ENCODE results near the gene MAIP1.
A peak's percentile ranks its signal among the peaks of the same experiment; 100 is the strongest.

MAIP1 gene

DNA sequence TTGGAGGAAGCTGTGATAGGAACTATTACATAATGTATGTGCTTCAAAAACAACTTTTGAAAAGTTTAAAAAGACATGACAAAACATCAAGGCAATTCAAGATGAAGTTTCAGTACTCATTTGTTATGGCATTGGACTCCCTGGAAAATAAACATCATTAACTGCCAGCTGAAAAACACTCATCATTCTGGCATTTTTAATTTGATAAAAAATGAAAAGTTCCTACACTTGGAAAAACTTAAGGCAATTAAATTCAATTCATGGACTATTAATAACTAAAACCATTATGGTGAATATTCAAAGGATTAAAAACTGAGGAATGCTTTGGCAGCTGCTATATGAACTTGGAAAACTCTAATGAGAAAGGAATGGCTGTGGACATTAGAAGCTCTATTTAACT, 8.5 kb upstream of the MAIP1 start:
- peak; percentile 7 for DNase-seq (ENCODE audit: low read depth)

DNA sequence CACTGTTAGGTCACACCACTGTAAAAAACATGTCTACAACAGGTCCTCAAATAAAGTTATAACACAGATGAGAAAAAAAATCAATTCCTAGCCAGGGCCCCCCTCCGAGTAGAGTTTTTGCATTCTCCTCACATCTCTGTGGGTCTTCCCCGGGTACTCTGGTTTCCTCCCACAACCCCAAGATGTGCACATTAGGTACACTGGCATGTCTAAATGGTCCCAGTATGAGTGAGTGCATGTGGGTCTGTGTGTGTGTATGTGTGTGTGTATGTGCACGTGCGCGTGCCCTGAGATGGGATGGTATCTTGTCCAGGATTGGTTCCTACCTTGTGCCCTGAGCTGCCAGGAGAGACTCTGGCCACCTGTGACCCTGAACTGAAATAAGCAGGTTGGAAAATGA, 5.0 kb upstream of the MAIP1 start:
- no peak for DNase-seq (ENCODE audit: low read depth)

GRCh38 chr2:199951023-199951422, 4.4 kb upstream of the MAIP1 start:
- no peak for DNase-seq (ENCODE audit: low read depth)

- no peak for DNase-seq (ENCODE audit: low read depth)
These were observed 409 bp upstream of the MAIP1 start for GRCh38 chr2:199955007-199955338.

- no peak for DNase-seq (ENCODE audit: low read depth)
These were observed 639 bp downstream of the MAIP1 start for GRCh38 chr2:199956062-199956380.

DNA sequence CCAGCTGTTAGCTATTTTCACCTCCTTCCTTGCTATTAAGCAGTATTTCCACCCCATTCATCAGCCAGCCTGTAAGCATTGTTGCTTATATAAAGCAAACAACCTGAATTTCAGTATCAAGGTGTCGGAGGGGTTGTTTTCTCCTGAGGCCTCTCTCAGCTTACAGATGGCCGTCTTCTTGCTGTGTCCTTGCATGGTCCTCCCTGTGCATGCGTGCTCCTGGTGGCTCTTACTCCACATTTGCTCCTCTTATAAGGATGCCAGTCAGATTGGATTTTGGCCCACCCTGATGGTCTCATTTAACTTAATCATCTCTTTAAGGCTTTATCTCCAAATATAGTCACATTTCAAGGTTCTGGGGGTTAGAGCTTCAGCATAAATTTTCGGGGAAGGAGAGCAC, 2.6 kb downstream of the MAIP1 start:
- no peak for DNase-seq (ENCODE audit: low read depth)

DNA sequence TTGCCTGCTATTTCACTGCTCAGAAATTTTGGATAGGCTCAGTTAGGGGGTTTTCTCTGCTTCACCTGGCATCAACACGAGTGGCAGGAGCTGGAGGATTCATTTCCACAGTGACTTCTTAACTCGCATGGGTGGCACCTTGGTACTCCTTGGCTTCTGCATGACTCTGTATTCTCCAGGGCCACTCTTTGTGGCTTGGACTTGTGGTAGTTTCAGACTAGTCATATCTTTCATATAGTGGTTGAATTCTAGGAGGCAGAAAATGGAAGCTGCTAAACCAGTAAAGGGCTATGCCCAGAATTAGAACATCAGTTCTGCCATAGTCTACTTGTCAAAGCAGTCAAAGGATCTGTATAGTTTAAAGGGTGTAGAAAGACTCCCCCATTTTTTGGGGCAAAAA, 6.8 kb downstream of the MAIP1 start:
- DNase-seq (ENCODE audit: low read depth): no peak

DNA sequence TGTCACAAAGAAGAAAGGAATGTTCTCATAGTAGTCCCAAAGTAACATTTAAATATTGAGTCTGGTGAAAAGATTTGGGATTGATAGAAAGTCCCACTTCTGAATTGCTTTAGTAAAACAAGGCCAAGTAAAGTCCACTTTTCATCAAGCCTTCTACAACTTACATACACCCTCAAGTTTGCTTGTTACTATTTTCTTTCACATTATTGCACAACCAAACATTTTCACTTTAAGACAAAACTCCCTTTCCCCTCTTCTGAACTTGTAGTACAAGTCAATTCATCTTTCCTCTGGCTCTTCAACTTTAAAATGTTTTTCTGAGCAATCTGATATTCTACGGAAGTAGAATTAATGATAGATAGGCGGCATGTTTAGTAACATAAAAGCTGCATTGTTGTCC, 11.0 kb downstream of the MAIP1 start:
- no peak for DNase-seq (ENCODE audit: low read depth)

DNA sequence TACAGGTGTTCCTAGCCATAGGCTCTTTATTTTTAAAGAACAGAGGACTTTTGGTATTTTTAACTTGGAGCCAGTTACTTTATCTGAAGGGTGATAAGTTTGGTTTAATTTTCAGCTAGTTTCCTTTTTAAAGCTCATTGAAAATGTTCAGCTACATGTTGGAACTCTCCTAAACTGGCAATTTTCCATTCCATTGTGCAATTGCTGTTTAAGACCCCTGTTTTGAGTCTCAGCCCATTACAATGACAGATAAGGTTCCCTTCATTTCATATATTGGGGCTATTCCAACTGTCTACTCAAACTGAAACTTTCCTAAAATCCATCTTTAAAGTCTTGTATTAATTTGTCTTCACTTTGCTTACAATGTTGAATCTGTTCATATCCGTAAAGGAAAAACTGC, 11.6 kb downstream of the MAIP1 start:
- no peak for DNase-seq (ENCODE audit: low read depth)

- no peak for DNase-seq (ENCODE audit: low read depth)
These were observed 12.7 kb downstream of the MAIP1 start for GRCh38 chr2:199968126-199968525.

GRCh38 chr2:199972088-199972626, 16.8 kb downstream of the MAIP1 start:
- DNase-seq (ENCODE audit: low read depth): no peak

DNA sequence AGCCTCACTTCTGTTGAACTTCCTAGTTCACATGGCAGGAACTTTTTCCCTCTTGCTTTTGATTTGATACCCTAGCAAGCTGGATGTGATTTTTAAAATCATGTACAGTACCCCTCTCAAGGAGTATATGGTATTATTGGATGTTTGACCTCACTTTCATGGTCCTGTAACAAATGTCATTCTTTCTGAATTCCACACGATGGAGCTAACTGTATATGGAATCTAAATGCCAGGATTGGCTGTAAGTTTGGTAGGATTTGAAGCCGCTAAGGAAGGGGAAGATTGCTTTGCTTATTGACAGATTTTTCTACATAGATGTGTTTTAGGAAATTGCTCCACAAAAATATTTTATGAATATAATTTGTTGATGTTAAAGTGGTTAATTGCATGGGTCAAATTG, 18.3 kb downstream of the MAIP1 start:
- DNase-seq (ENCODE audit: low read depth): peak; percentile 50

GRCh38 chr2:199975273-199975895, 20.0 kb downstream of the MAIP1 start:
- DNase-seq (ENCODE audit: low read depth): peak; percentile 6

DNA sequence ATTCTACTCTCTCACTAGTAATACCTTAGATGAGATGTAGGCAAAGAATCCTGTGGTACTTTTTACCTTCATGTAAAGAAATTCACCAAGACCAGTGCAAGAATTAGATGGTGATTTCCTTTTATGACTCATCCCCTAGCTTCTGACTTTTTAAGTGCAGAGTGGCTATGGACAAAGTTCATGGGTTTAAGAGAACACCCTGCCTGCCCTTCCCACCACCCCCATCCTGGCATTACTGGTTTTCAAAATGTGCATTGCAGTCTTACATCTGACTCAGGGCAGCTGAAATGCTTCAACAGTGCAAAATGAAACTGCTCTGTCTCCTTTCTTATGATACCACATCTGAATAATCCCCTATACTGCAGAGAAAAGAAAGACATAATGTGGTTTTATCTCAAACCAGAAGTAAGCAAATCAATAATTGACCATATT, 22.6 kb downstream of the MAIP1 start:
- DNase-seq (ENCODE audit: low read depth): peak; percentile 74

GRCh38 chr2:199979398-199979797, 24.0 kb downstream of the MAIP1 start:
- DNase-seq (ENCODE audit: low read depth): no peak

- DNase-seq (ENCODE audit: low read depth): peak; percentile 75
These were observed 24.6 kb downstream of the MAIP1 start for GRCh38 chr2:199979832-199980628.

- no peak for DNase-seq (ENCODE audit: low read depth)
These were observed 26.9 kb downstream of the MAIP1 start for GRCh38 chr2:199982126-199982843.

- no peak for DNase-seq (ENCODE audit: low read depth)
These were observed 28.2 kb downstream of the MAIP1 start for GRCh38 chr2:199983534-199983933.

GRCh38 chr2:199984159-199984558, 28.8 kb downstream of the MAIP1 start:
- DNase-seq (ENCODE audit: low read depth): no peak

GRCh38 chr2:199984755-199985154, 29.4 kb downstream of the MAIP1 start:
- no peak for DNase-seq (ENCODE audit: low read depth)

GRCh38 chr2:199985625-199986207, 30.3 kb downstream of the MAIP1 start:
- peak; percentile 70 for DNase-seq (ENCODE audit: low read depth)

GRCh38 chr2:199987586-199987985, 32.2 kb downstream of the MAIP1 start:
- DNase-seq (ENCODE audit: low read depth): no peak

- peak; percentile 20 for DNase-seq (ENCODE audit: low read depth)
These were observed 32.8 kb downstream of the MAIP1 start for GRCh38 chr2:199988151-199988550.
